Globus pallidus (tissue), 1 donor: ENCODE data around the gene CCSER2.
A peak's percentile ranks its signal among the peaks of the same experiment; 100 is the strongest.
"Not testable (repeated sequence)": the region's sequence is repeated elsewhere in the genome, so short reads cannot be mapped to it uniquely, and the experiment has no call there.

Source experiments
- DNase-seq: peaks from one replicate; pipeline ENCODE4 v3.0.0-alpha.2; 2015; ENCODE audit warnings: low spot score

Gene CCSER2

DNA sequence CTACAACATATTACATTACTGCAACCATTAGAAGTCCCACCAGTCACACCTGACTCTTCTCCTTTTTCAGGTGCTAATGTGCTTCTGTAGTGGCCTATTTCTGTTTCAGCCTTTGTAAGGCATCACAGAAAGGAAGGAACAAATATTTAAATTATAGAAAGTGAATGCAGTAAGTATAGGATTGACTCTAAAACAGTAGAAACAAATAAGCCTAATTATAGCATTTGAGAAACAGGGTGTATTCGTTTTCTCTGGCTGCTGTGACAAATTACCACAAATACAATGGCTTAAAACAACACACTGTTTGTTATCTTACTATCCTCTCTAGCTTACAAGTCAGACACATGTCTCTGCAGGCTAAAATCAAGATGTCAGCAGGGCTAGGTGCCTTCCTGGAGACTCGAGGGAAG, 69.4 kb downstream of the CCSER2 start:
- no peak for DNase-seq

- no peak for DNase-seq
Measured at GRCh38 chr10:84398696-84399095, 70.3 kb downstream of the CCSER2 start.

DNA sequence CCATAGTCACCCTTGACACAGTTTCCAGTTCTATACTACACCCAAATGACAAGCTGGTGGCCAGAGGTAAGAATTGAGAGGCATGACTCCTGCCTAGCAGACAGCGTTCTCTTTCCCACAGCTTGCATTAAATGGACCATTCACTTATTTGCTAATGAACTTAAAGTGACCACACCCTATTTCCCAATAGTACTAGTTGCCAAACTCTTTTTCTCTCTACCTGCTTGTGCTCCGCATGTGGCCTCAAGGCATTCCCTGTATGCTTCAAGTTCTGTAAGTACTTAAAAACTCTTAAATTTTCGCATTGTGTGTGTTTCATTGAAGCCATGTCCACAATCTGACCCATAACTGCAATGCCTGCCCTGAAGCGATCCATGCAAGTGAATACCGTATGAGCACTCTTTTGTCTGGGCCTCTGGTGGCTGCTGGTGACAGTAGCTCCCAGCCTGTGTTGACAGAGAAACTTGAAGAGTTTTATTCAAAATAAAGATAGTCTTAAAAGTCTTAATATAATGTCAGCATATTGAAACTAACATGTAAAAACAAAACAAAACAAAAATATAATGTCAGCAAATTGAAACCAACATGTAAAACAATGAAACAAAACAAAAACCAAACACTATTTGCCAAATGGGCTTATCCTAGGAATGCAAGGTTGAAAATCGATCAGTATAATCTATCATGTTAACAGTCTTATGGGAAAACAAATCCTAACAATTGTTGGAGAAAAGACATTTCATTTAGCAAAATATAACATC, 73.6 kb downstream of the CCSER2 start:
- no peak for DNase-seq

DNA sequence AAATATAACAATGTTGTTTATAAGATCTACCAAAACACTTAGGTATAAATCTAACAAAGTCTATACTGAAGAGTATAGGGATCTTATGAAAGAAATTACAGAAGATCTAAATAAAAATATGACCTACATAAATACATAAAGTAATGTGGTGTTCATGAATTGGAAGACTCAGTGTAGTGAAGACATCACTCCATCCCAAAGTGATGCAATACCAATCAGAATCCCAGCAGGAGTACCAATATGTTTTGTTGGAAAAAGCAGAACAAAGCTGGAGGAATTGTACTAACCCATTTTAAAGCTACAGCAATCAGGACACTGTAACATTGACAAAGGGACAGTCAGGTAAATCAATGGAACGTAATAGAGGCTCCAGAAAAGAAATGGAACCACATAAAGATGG, 76.4 kb downstream of the CCSER2 start:
- DNase-seq = no peak

DNA sequence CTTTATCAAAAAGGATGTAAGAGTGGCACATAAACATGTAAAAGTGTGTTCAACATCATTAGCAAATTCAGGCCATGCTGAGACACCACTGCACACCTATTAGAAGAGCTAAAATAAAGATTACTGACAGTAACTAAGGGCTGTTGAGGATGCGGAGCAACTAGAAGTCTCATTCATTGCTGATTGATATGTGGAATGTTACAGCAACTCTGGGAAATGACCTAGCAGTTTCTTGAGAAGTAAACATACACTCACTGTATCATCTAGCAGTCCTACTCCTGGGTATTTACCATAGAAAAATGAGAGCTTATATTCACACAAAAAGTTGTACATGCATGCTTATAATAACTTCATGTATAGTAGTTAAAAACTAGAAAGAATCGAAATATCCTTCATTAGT, 77.3 kb downstream of the CCSER2 start:
- DNase-seq = no peak

DNA sequence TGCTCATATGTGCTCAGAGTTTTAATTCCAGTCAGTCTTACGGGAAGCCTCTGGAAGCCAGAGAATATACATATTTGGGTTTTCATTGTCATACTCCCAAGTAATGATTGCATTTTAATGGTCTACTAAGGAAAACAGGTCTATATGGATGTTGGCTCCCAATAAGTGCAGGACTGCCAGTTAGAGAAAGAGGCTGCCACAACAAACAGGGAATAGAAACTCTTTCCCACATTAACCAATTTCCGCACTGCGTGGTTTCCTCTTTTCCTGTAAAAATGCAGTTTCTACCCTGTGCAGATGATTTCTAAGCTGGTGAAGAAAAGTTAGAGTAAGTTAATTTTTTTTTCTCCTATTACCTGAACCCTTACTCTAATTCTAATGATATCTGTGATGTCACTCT, 78.2 kb downstream of the CCSER2 start:
- no peak for DNase-seq

DNA sequence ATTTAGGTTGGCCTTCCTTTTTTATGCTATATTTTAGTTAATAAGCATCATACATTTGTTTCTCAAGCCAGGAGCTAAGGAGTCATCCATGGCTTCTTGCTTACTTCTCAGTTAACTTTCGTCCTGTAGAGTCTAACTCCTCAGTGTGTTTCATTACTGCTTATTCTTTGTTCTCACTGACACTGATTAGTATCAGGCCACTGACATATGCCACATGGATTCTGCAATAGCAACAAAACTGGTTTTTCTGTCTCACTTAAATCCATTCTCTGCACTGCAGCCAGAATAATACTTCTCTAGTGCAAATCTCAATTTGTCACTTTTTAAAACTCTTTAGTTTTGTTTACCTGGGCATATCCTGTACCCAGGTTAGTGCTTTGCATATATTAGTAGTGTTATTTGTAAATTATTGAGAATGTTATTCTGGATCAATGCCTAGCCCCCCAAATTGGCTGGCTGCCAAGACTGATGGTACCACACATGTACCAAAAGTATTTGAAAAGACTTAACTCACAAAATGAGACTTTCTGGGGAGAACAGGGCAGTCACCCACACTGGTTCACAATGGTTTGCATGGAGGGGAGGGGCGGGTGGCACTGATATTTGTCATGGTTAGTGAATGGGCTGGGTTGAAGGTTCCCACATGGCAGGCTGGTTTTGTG, 79.1 kb downstream of the CCSER2 start:
- no peak for DNase-seq

GRCh38 chr10:84412482-84412881, 84.1 kb downstream of the CCSER2 start:
- DNase-seq = no peak

GRCh38 chr10:84414110-84414509, 85.7 kb downstream of the CCSER2 start:
- DNase-seq = not testable (repeated sequence)

GRCh38 chr10:84415539-84416244, 87.3 kb downstream of the CCSER2 start:
- no peak for DNase-seq

- DNase-seq = no peak
Measured at GRCh38 chr10:84416245-84416555, 87.8 kb downstream of the CCSER2 start.

DNA sequence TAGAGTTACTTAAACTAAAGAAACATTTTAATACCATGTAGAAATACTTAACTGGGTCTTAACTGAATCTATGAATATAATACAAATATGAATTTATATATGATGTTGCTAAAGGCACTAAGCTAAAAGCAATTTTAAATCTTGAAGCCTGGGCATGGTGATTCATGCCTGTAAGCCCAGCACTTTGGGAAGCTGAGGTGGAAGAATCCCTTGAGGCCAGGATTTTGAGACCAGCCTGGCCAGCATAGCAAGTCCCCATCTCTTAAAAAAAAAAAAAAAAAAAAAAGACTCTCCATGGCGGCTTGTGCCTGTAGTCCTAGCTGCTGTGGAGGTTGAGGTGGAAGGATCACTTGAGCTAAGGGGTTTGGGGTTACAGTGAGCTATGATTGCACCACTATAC, 95.3 kb downstream of the CCSER2 start:
- no peak for DNase-seq

GRCh38 chr10:84424731-84425167, 96.4 kb downstream of the CCSER2 start:
- DNase-seq = peak; percentile 94

DNA sequence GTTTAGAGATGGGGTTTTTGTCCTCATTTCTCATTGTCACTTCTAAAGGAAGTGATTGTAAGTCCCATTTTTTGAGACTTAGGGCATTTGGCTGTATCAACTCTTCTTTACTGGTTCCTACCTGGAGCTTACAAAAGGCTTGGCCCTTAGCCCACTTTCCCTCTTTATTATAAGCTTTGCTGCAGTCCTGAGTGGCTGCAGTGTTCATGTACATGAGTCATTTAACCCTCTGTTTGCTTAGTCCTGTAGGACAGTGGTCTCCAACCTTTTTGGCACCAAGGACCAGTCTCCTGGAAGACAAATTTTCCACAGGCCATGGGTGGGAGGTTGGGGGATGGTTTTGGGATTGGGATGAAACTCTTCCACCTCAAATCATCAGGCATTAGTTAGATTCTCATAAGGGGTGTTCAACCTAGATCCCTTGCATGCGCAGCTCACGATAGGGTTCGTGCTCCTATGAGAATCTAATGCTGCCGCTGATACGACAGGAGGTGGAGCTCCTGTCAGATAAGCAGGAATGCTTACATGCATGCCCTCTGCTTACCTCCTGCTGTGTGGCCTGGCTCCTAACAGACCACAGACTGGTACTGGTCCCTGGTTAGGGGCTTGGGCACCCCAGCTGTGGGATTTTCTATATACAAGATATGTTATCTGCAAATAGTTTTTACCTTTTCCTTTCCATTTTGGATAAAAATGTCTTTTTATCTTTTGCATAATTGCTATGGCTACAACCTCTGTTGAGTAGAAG, 99.7 kb downstream of the CCSER2 start:
- DNase-seq = no peak

DNA sequence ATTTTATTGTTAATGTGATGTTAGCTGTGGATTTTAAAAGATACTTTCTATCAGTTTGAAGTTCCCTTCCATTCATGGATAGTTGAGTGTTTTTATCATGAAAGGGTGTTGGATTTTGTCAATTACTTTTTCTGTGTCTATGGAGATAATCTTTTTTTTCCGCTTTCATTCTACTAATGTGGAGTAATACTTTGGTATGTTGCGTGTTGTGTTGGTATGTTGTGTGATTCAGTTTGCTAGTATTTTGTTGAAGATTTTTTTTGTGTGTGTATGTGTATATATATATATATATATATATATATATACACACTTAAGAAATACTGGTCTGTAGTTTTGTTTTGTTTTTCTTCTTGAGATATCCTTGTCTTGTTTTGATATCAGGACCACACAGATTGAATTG, 100.3 kb downstream of the CCSER2 start:
- no peak for DNase-seq

DNA sequence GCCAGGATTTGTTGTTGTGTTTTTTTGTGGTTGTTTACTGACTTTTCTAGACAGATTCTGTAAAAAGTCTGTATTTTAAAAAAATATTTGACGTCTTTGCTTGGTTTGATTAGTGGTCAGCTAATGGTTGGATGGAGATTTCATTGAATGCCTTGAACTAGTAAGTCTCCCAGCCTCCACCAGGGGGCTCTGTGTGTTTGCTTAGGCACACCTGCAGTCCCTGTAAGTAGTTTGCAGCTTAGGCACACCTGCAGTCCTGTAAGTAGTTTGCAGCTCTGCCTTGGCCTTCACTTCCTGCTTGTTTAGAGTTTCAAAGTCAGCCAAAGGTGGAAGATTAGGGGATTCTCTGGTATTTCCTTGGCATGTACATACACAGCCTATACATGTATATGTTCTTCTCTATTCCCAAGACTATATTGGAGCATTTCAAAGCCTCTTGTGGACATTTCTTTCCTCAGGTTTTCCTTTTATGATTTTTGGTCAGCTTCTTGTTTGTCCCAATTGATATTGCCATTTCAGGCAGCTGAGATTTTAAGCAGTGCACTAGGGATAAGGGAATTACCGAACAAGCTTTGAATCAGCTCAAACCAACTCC, 101.6 kb downstream of the CCSER2 start:
- peak; percentile 69 for DNase-seq

- DNase-seq = no peak
Measured at GRCh38 chr10:84432891-84433290, 104.5 kb downstream of the CCSER2 start.

- DNase-seq = no peak
Measured at GRCh38 chr10:84440781-84441180, 112.4 kb downstream of the CCSER2 start.

GRCh38 chr10:84447701-84448400, 119.5 kb downstream of the CCSER2 start:
- no peak for DNase-seq

DNA sequence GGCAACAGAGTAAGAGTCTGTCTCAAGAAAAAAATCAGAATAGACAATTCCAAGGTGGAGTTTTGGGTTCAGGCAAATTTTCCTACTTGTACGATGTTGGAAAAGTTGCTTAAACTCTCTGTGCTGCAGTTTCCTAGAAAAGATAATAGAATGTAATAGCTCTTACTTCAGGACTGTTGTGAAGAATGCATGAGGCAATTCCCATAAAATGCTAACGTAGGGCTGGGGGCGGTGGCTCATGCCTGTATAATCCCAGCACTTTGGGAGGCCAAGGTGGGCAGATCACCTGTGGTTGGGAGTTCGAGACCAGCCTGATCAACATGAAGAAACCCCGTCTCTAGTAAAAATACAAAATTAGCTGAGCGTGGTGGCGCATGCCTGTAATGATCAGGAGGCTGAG, 121.0 kb downstream of the CCSER2 start:
- DNase-seq = not testable (repeated sequence)

- peak; percentile 91 for DNase-seq
Measured at GRCh38 chr10:84452003-84452402, 123.6 kb downstream of the CCSER2 start.
